Stimulated activated naive B cell treated with anti-CD40 and anti-IgM and Interleukin-4, amounts not matched to agents 10 μg/mL and 1 μg/mL and 100 μg/mL, for 72 hours (primary cell): ENCODE measurements around the gene SETD1B.
"Not testable (repeated sequence)": the region's sequence is repeated elsewhere in the genome, so short reads cannot be mapped to it uniquely, and the experiment has no call there.

Experiments
- ATAC-seq, 2 donors: fragments of 150-1000 bp; cut with Tn5 transposase; replicated peaks; 2 replicates each; pipeline ENCODE4 v1.10.0; 2021; ENCODE audit warnings: moderate library complexity in 1 of 2
- DNase-seq: peaks from one replicate; pipeline ENCODE4 v3.0.0; 2021
- H3K27ac Mint-ChIP-seq: one replicate; pipeline ENCODE4 v1.8.0; 2022; ENCODE audit warnings: mild to moderate bottlenecking, mixed read lengths
- H3K27me3 Mint-ChIP-seq, 2 donors: one replicate each; pipeline ENCODE4 v1.8.0; 2022; ENCODE audit warnings: mixed read lengths in 2 of 2
- H3K36me3 Mint-ChIP-seq, 2 donors: one replicate each; pipeline ENCODE4 v1.8.0; 2022; ENCODE audit warnings: mixed read lengths in 2 of 2, mild to moderate bottlenecking in 1 of 2
- H3K4me1 Mint-ChIP-seq, 2 donors: one replicate each; pipeline ENCODE4 v1.8.0; 2022; ENCODE audit warnings: mixed read lengths in 2 of 2, mild to moderate bottlenecking in 1 of 2
- H3K4me3 Mint-ChIP-seq, 2 donors: one replicate each; pipeline ENCODE4 v1.8.0; 2022; ENCODE audit warnings: mild to moderate bottlenecking in 2 of 2, mixed read lengths in 2 of 2, moderate library complexity in 1 of 2
- H3K9me3 Mint-ChIP-seq, 2 donors: one replicate each; pipeline ENCODE4 v1.8.0; 2022; ENCODE audit warnings: mixed read lengths in 2 of 2, mild to moderate bottlenecking in 1 of 2

Gene SETD1B

DNA sequence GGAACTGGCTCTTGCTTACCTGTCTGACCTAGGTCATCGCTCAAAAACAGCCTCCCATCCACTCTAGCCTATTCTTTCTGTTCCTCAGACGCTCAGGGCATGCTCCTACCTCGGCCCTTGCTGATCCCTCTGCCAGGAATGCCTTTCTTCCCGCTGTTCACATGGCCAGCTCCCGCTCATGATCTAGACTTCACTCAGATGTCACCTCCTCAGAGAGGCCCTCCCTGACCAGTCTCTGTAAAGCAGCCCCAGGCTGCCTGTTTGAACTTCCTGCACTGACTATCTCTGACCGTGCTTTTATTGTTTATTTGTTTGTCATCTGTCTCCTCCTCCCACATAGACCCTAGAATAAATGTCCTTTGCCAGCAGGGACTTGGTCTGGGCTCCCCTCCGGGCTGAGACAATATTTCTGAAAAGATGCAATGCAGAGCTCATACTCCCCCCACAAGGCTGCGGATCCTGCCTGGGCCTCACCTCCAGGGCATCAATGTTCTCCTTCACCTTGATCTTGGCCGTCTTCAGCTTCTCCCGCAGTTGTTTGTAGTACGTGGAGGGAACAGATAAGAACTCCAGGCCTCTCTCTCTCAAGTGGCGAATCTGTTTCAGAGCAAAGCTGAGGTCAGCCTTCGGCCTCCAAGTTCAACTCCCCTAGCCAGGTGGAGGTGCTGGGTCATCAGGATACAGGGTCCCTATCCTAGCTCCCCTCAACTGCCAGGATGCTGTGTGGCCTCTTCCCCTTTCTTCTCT, 39.6 kb downstream of the SETD1B start:
- no peak for ATAC-seq
- Mint-ChIP-seq H3K4me3 (no peak overlapping the region), H3K27me3 (no peaks in the 10 kb centered on the region), H3K27ac (no peak overlapping the region), H3K4me1 (peaks cover 13 to 25% of the 10 kb centered on the region in 2 donors), H3K36me3 (no peaks in the 10 kb centered on the region), H3K9me3 (no peaks in the 10 kb centered on the region)
- DNase-seq = no peak

DNA sequence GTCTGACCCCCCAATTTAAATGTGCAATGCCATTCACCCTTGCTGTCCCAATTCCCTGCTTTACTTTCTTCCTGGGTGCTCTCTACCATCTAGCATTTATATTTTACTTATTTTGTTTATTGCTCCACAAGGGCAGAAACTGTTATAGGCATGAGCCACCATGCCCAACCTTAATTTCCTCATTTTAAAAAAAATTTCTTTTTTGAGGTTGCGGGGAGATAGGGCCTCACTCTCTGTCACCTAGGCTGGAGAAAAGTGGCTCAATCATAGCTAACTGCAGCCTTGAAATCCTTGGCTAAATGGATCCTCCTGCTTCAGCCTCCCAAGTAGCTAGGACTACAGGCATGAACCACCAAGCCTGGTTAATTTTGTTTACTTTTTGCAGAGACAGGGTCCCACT, 41.9 kb downstream of the SETD1B start:
- H3K36me3 Mint-ChIP-seq = peaks cover 0 to 3% of the 10 kb centered on the region in 2 donors
- peaks cover 2 to 11% of the 10 kb centered on the region in 2 donors for H3K4me1 Mint-ChIP-seq
- no peak overlapping the region for H3K27ac Mint-ChIP-seq
- no peaks in the 10 kb centered on the region for H3K27me3 Mint-ChIP-seq
- ATAC-seq = peak; percentile 67 to 77
- DNase-seq = no peak
- H3K9me3 Mint-ChIP-seq = no peaks in the 10 kb centered on the region
- no peak overlapping the region for H3K4me3 Mint-ChIP-seq

DNA sequence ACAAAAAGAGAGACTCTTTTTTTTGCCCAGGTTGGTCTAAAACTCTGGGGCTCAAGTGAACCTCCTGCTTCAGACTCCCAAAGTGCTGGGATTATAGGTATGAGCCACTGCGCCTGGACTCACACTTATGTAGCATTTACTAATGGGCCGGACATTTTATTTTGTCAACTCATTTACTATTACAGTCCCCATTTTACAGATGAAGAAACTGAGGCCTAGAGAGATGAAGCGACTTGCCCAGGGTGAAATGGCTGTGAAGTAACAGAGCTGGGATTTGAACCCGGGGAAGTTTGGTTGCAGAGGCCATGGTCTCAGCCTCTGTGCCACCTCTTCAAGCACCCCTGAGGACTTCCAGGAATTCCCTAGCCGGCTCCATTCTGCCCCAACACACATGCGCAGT, 45.4 kb downstream of the SETD1B start:
- ATAC-seq = no peak

DNA sequence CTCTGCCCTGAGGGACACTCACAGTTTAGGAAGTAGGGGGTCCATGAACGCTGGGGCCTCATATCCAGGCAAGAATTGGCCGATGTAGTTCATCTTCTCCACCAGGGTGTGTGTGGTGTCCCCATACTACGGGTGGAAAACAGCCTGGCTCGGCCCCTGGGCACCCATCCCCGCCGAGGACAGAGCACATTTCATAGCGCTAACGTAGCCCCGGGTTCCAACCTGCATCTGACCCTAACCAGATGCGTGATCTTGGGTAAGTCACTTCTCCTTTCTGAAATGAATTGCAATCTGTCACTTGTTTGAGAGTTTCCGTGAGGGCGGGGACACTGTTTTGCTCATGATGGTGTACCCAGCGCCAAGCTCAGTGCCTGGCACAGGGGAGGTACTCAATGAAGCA, 45.9 kb downstream of the SETD1B start:
- Mint-ChIP-seq H3K4me1 (peaks cover 2 to 11% of the 10 kb centered on the region in 2 donors), H3K27me3 (no peaks in the 10 kb centered on the region), H3K4me3 (no peak overlapping the region), H3K9me3 (no peaks in the 10 kb centered on the region), H3K27ac (peak overlapping the region; percentile 93), H3K36me3 (peaks cover 0 to 3% of the 10 kb centered on the region in 2 donors)
- ATAC-seq = peak; percentile 52 to 73
- no peak for DNase-seq

More for the DNA sequence above, 45.4 kb downstream of the SETD1B start:
- no peak for DNase-seq
- no peaks in the 10 kb centered on the region for H3K27me3 Mint-ChIP-seq
- peaks cover 2 to 11% of the 10 kb centered on the region in 2 donors for H3K4me1 Mint-ChIP-seq
- H3K36me3 Mint-ChIP-seq = peaks cover 0 to 3% of the 10 kb centered on the region in 2 donors
- H3K27ac Mint-ChIP-seq = no peak overlapping the region
- H3K9me3 Mint-ChIP-seq = no peaks in the 10 kb centered on the region
- no peak overlapping the region for H3K4me3 Mint-ChIP-seq

DNA sequence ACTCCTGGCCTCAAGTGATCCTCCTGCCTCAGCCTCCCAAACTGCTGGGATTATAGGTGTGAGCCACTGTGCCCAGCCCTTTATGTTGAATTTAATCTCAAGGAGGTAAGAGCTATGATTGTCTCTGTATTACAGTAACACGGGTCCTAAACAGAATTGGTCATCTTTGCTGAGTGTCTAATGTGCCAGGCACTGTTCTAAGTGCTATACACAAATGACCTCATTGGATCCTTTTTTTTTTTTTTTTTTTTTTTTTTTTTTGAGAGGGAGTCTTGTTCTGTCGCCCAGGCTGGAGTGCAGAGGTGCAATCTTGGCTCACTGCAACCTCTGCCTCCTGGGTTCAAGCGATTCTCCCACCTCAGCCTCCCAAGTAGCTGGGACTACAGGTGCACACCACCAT, 48.6 kb downstream of the SETD1B start:
- not testable (repeated sequence) for ATAC-seq, H3K27ac Mint-ChIP-seq, H3K9me3 Mint-ChIP-seq, H3K36me3 Mint-ChIP-seq, DNase-seq, H3K4me3 Mint-ChIP-seq, H3K27me3 Mint-ChIP-seq
- H3K4me1 Mint-ChIP-seq = peaks cover 16 to 31% of the 10 kb centered on the region in 2 donors

DNA sequence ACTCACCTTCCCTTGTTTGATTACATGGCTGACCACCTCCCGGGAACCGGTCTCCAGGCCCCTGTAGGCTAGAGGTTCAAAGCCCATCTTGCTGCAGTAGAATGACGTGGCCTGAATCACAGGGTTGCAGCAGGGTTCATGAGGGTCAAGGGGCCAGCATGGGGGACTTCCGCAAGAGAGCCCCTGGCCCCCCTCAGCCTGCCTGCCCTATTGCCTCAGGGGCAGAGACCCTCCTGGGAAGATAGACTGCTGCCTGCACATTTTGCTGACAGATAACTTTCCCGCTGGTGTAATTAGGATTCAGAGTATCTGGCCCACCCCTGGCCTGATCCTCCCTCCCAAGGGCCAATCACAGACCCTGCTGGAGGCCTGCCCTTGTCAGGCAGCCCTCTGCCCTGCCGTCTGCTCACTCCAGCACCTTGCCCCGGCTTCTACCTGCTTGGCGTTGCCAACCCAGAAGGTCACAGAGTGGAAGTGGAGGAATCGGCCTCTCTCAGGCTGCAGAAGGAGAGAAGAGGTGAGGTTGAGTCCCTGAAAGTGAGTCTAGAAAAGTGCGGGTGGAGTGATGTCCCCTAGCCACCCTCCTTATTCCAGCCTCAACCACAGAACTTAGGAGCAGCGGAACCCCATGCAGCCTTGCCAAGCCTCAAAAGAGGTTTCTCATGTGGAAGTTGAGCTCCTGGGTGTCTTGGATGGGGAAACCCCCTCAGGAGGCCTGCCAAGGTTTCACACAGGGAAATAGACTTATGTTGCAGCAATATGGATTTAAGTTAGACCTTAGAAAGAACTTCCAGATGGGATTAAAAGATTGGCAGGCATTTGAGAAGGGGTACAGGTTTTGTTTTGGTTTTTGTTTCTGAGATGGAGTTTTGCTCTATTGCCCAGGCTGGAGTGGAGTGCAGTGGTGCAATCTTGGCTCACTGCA, 53.8 kb downstream of the SETD1B start:
- no peak overlapping the region for H3K4me3 Mint-ChIP-seq
- no peaks in the 10 kb centered on the region for H3K9me3 Mint-ChIP-seq
- peaks cover 16 to 29% of the 10 kb centered on the region in 2 donors for H3K4me1 Mint-ChIP-seq
- DNase-seq (no peak), ATAC-seq (no peak)
- no peaks in the 10 kb centered on the region for H3K36me3 Mint-ChIP-seq
- H3K27me3 Mint-ChIP-seq = no peaks in the 10 kb centered on the region
- H3K27ac Mint-ChIP-seq = peak overlapping the region; percentile 33

DNA sequence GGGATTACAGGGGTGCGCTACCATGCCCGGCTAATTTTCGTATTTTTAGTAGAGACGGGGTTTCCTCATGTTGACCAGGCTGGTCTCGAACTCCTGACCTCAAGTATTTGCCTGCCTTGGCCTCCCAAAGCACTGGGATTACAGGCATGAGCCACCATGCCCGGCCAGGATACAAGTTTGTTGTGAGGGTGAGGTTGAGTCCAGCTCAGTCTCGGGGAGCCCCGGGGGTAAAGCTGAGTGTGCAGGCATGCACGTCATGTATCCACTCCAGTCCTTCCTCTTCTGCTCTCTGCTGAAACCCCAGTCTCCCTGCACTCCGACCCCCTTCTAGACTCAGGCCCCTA, 54.5 kb downstream of the SETD1B start:
- ATAC-seq (no peak), DNase-seq (no peak)
- Mint-ChIP-seq H3K36me3 (no peaks in the 10 kb centered on the region), H3K9me3 (no peaks in the 10 kb centered on the region), H3K27ac (no peak overlapping the region), H3K4me1 (peaks cover 16 to 29% of the 10 kb centered on the region in 2 donors), H3K27me3 (no peaks in the 10 kb centered on the region), H3K4me3 (no peak overlapping the region)

DNA sequence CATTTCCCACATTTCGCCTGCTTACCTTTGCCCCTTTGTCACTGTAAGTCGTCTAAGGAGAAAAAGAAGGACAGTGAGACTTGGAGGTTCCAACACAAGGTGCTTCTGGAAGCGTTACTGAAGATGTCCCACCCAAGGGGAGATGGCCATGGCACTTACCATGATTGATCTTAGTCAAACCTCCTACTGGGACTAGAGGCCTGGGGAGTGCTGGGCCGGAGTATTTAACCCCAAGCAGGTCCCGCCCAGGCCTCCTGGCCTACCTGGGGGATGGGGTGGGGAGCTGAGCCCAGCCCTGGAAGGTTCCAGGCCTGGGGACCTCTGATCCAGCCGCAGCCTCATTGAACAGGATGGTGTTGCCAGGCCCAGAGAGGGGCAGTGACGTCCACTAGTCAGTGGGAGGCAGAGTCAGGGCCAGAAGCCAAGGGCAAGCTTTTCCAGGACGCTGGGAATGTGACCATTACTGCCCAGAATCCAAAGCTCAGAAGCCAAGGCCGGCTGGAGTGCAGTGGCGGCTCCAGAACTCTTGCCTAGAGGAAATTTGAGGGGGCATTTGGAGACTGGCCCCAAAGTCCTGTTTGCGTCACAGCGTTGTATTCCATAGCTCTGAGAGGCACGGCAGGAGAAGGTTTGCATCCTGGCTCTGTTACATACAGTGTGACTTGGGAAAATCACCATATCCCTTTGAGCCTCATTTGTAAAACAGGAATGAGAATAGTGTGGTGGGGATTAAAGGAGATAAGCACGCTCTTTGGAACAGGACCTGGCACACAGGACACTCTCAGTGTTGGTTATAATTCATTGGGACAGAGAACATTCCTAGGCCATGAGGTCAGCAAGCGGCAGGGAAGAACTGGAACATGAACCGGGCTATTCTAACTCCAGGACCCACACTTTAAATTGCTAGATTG, 55.1 kb downstream of the SETD1B start, which contains the start of gene HPD:
TSS of gene HPD (minus strand) at position 198 of the 911 bp plus-strand sequence. CDS start at position 162, 36 bp downstream.
- H3K4me3 Mint-ChIP-seq = no peak within 1 kb of the TSS
- no peak for ATAC-seq
- no peaks in the 10 kb centered on the region for H3K27me3 Mint-ChIP-seq
- H3K4me1 Mint-ChIP-seq = peaks cover 16 to 29% of the 10 kb centered on the region in 2 donors
- no peaks in the 10 kb centered on the region for H3K9me3 Mint-ChIP-seq
- no peak within 1 kb of the TSS for H3K27ac Mint-ChIP-seq
- H3K36me3 Mint-ChIP-seq = no peaks in the 10 kb centered on the region
- DNase-seq = no peak

DNA sequence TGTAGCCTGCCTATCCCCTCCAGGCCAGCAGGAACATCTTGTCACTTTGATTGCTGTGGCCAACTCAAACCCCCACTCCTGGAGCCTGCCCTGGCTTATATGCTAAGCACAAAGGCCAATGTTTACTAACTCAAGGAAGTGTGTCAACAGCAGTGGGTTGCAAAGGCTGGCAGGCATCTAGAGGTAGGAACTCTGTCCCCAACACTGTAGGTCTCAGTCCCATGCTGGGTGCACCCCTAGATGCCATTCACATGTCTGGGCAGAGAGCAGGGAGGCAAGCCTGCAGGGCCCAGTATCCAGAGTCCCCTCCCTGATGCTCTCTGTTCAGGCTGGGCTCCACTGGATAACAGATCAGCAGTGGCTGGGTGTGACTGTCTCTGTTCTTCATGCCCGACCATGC, 56.4 kb downstream of the SETD1B start:
- Mint-ChIP-seq H3K4me3 (no peak overlapping the region), H3K36me3 (no peaks in the 10 kb centered on the region), H3K9me3 (no peaks in the 10 kb centered on the region), H3K27ac (no peak overlapping the region), H3K27me3 (no peaks in the 10 kb centered on the region), H3K4me1 (peaks cover 16 to 26% of the 10 kb centered on the region in 2 donors)
- ATAC-seq (no peak), DNase-seq (no peak)

DNA sequence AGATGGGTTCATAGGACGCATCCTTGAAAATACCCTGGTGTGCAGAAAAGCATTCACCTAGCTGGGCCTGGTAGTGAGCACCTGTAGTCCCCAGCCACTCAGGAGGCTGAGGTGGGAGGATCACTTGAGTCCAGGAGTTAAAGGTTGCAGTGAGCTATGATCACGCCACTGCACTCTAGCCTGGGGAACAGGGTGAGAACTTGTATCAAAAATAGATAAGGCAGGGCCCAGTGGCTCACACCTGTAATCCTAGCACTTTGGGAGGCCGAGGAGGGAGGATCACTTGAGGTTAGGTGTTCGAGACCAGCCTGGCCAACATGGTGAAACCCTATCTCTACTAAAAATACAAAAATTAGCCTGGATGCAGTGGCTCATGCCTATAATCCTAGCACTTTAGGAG, 56.9 kb downstream of the SETD1B start:
- H3K36me3 Mint-ChIP-seq, ATAC-seq, DNase-seq, H3K4me3 Mint-ChIP-seq, H3K27me3 Mint-ChIP-seq, H3K27ac Mint-ChIP-seq, H3K9me3 Mint-ChIP-seq: not testable (repeated sequence)
- peaks cover 14 to 21% of the 10 kb centered on the region in 2 donors for H3K4me1 Mint-ChIP-seq

DNA sequence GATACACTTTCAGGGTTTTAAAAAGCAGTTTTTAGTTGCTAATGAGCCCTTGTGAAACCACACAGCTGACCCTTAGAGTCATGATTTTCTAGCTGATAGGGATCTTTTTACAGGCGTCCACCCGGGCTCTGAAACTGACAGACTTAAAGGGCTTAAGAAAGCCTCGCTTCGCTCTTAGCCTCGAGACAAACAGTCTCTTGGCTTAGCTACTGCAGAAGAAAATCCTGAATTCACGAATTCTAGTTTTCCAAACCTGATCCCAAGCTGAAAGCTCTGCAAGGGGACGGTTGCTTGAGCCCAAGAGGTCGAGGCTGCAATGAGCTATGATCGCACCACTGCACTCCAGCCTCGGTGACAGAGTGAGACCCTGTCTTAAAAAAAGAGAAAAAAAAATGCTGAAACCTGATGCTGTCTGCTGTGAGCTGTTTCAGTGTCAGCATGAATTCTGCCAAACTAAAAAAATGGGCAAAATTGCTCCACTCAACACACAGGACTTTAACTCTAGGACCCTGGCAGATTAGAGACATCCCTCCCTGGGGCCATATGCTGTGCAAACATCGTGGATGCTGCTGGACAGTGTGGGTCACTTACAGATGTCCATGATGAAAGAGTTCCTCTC, 57.9 kb downstream of the SETD1B start:
- DNase-seq = no peak
- no peak for ATAC-seq
- Mint-ChIP-seq H3K4me1 (peaks cover 5 to 11% of the 10 kb centered on the region in 2 donors), H3K27me3 (no peaks in the 10 kb centered on the region), H3K36me3 (no peaks in the 10 kb centered on the region), H3K27ac (no peak overlapping the region), H3K4me3 (no peak overlapping the region), H3K9me3 (no peaks in the 10 kb centered on the region)

DNA sequence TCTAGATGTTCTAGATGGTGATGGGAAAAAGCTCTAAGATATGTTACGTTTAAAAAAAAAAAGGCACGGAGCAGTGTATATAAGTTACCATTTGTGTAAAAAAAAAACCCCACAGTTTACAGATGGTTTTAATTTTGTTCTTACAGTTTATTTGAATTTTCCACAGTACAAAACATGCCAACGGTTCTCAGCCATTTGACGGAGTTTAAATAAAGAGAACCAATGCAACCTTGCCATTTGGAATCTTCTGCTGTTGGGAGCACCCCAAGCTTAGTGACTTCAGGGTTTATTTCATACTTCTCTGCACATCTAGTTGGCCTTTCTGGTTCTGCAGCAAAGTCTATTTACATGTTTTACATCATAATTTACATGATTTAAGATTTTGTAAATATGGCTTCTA, 62.5 kb downstream of the SETD1B start:
- H3K4me3 Mint-ChIP-seq = no peak overlapping the region
- no peaks in the 10 kb centered on the region for H3K4me1 Mint-ChIP-seq
- ATAC-seq = no peak
- H3K27ac Mint-ChIP-seq = no peak overlapping the region
- no peaks in the 10 kb centered on the region for H3K27me3 Mint-ChIP-seq
- DNase-seq = no peak
- H3K36me3 Mint-ChIP-seq = no peaks in the 10 kb centered on the region
- H3K9me3 Mint-ChIP-seq = no peaks in the 10 kb centered on the region

DNA sequence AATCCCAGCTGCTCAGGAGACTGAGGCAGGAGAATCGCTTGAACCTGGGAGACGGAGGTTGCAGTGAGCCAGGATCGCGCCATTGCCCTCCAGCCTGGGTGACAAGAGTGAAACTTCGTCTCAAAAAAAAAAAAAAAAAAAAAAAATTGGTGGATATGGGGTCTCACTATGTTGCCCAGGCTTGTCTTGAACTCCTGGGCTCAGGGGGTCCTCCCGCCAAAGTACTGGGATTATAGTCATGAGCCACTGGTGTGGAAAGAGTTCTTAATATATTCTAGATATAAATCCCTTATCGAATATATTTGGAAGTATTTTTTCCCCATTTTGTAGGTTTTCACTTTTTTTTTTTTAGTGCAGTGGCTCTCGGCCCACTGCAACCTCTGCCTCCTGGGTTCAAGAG, 65.4 kb downstream of the SETD1B start:
- H3K27me3 Mint-ChIP-seq, H3K36me3 Mint-ChIP-seq: not testable (repeated sequence)

DNA sequence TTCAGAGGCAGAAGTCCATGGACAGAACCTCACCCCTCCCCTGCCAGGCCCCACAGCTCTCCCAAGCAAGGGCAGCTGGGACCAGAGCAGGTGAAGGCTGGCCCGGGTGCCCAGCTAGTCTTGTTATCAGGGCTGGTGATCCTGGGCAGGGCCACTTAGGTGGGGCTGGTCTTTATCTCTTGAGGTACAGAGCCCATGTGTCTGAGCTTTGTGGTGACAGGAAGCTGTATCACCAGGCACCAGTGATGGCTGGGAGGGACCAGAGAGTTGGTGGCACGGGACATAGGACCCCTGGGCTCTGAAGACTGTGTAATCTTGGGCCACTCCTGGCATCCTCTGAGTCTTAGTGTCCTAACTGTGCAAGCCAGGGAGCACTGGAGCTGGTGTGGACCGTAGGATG, 67.7 kb downstream of the SETD1B start:
- H3K4me3 Mint-ChIP-seq = no peak overlapping the region
- no peak for ATAC-seq

More for the DNA sequence above, 65.4 kb downstream of the SETD1B start:
- not testable (repeated sequence) for DNase-seq, H3K27ac Mint-ChIP-seq, H3K9me3 Mint-ChIP-seq, ATAC-seq, H3K4me1 Mint-ChIP-seq, H3K4me3 Mint-ChIP-seq

More for the DNA sequence above, 67.7 kb downstream of the SETD1B start:
- H3K27ac Mint-ChIP-seq = no peak overlapping the region
- H3K4me1 Mint-ChIP-seq = peaks cover 4 to 7% of the 10 kb centered on the region in 2 donors
- H3K27me3 Mint-ChIP-seq = no peaks in the 10 kb centered on the region
- DNase-seq = no peak
- no peaks in the 10 kb centered on the region for H3K9me3 Mint-ChIP-seq
- no peaks in the 10 kb centered on the region for H3K36me3 Mint-ChIP-seq
